Stimulated activated CD4-positive, alpha-beta T cell treated with anti-CD3 and anti-CD28 coated beads, Interleukin-15, amount 100 ng/mL, for 1 hour (primary cell): ENCODE data around the gene IHH.

Source experiments
- DNase-seq, 2 donors: peaks; one replicate each; pipeline ENCODE4 v3.0.0-alpha.2; 2020; ENCODE audit warnings: low read depth in 1 of 2, low spot score in 1 of 2

Gene IHH

GRCh38 chr2:219020604-219021365, 39.9 kb downstream of the IHH start:
- DNase-seq: no peak

GRCh38 chr2:219019436-219019835, 41.3 kb downstream of the IHH start:
- no peak for DNase-seq

GRCh38 chr2:219018726-219019125, 42.0 kb downstream of the IHH start:
- no peak for DNase-seq

GRCh38 chr2:219018286-219018685, 42.4 kb downstream of the IHH start:
- DNase-seq: no peak

- no peak for DNase-seq
These were observed 43.4 kb downstream of the IHH start for GRCh38 chr2:219017201-219017931.

GRCh38 chr2:219016721-219017120, 44.0 kb downstream of the IHH start:
- DNase-seq: no peak

GRCh38 chr2:219010873-219011272, 49.8 kb downstream of the IHH start:
- DNase-seq: no peak

- DNase-seq: no peak
These were observed 50.5 kb downstream of the IHH start for GRCh38 chr2:219010162-219010756.

- DNase-seq: no peak
These were observed 51.4 kb downstream of the IHH start for GRCh38 chr2:219009294-219009693.
